ENCODE measurements around the gene MAGEC1. TPM values are rescaled to one million over a fixed set of nuclear protein-coding genes. Genes with fewer than 3 reads are reported as not detected.

Gene MAGEC1
- total RNA-seq, 1 donor from 2014 or later = not detected

GRCh38 chrX:141952603-141953002, 48.9 kb downstream of the MAGEC1 start:
- intact Hi-C loops (cut with DNase I) = no loop called here
- Histone ChIP-seq H3K4me3 (no peak overlapping the region), H3K9me3 (no peaks in the 10 kb centered on the region), H3K27me3 (no peaks in the 10 kb centered on the region), H3K36me3 (no peaks in the 10 kb centered on the region), H3K27ac (no peak overlapping the region), H3K4me1 (no peaks in the 10 kb centered on the region)
- DNase-seq (ENCODE audit: low spot score in 2 of 2) = no peak
- TF ChIP-seq CTCF (IDR thresholded peaks at IDR 0.05) = no peak

GRCh38 chrX:141958675-141959074, 55.0 kb downstream of the MAGEC1 start:
- Histone ChIP-seq H3K4me3 (no peak overlapping the region), H3K27me3 (no peaks in the 10 kb centered on the region), H3K9me3 (no peaks in the 10 kb centered on the region), H3K4me1 (no peaks in the 10 kb centered on the region), H3K36me3 (no peaks in the 10 kb centered on the region), H3K27ac (no peak overlapping the region)
- intact Hi-C loops (cut with DNase I) = no loop called here
- no peak for DNase-seq (ENCODE audit: low spot score in 2 of 2)
- TF ChIP-seq CTCF (IDR thresholded peaks at IDR 0.05) = no peak

Other genes with a start within 250 kb of the MAGEC1 start
- not detected for gene SPANXD, start 205.2 kb upstream of the MAGEC1 start, total RNA-seq
- gene MAGEC3, start 65.6 kb upstream of the MAGEC1 start, total RNA-seq = not detected